Measurements from ENCODE around the gene EML2. TPM values are rescaled to one million over a fixed set of nuclear protein-coding genes. Genes with fewer than 3 reads are reported as not detected.

EML2 gene
- total RNA-seq, 3 donors from 2014 or later (not counting 1 experiment from before 2014, with no cell fraction given), result 112 to 136 (median 117) TPM

- Histone ChIP-seq H3K9me3 (ENCODE audit: control insufficient read depth, insufficient read depth, low read length) (no peaks in the 10 kb centered on the region), H3K27me3 (ENCODE audit: control insufficient read depth, insufficient read depth, low read length) (peaks cover 47% of the 10 kb centered on the region), H3K4me3 (ENCODE audit: low read length) (no peak overlapping the region), H3K4me1 (ENCODE audit: control insufficient read depth, insufficient read depth, low read length) (peaks cover 16% of the 10 kb centered on the region), H3K27ac (ENCODE audit: low read length) (no peak overlapping the region), H3K36me3 (ENCODE audit: control insufficient read depth, insufficient read depth, low read length) (no peaks in the 10 kb centered on the region)
- Mint-ChIP-seq H3K9me3 (no peaks in the 10 kb centered on the region), H3K4me1 (peaks cover 25 to 36% of the 10 kb centered on the region in 2 donors), H3K27me3 (ENCODE audit: low read depth in 2 of 2) (peaks cover 73 to 84% of the 10 kb centered on the region in 2 donors), H3K4me3 (no peak overlapping the region), H3K36me3 (no peaks in the 10 kb centered on the region), H3K27ac (peak overlapping the region in 1 of 2 donors; percentile 16)
- ATAC-seq (no peak), DNase-seq (no peak)
- 6% methylated on average over 13 of the region's 13 CpGs for WGBS (ENCODE audit: insufficient coverage)
- intact Hi-C loops (cut with micrococcal nuclease), result no loop called here
- TF ChIP-seq, protein P1, sequence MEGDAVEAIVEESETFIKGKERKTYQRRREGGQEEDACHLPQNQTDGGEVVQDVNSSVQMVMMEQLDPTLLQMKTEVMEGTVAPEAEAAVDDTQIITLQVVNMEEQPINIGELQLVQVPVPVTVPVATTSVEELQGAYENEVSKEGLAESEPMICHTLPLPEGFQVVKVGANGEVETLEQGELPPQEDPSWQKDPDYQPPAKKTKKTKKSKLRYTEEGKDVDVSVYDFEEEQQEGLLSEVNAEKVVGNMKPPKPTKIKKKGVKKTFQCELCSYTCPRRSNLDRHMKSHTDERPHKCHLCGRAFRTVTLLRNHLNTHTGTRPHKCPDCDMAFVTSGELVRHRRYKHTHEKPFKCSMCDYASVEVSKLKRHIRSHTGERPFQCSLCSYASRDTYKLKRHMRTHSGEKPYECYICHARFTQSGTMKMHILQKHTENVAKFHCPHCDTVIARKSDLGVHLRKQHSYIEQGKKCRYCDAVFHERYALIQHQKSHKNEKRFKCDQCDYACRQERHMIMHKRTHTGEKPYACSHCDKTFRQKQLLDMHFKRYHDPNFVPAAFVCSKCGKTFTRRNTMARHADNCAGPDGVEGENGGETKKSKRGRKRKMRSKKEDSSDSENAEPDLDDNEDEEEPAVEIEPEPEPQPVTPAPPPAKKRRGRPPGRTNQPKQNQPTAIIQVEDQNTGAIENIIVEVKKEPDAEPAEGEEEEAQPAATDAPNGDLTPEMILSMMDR (IDR thresholded peaks at IDR 0.05), result no peak
Measured at GRCh38 chr19:45599286-45599685, 39.9 kb downstream of the EML2 start.

DNA sequence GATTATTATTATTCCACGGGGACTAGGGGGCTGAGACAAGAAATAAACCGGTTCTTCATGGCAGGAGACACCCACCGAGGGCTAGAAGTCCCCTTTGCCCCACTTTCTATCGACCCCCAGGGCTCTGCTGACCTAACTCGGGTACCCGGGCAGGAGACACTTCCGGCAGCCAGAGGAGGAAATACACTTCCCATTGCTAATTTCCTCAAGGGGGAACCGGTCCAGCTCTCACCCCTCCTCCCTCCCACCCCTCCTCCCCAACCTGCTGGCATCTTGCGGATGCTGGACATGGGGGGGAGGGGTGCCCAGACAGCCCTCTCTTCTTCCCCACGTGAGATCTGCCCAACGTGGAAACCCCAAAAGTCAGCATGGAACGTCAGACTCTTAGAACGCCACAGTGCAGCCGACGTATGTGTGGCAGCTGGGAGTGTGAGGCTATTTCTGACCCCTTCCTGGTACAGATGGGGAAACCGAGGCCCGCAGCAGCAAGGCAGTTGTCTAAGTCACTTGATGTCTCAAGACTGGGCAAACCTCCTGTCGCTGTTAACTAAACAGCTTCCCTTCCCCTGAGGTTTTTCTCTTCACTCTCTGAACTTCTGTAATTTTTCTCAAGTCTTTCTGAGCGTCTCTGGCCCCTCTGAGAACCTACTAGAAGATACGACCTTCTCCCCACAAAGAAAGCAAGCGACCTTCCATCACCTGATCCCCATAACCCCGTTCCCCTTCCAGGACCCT is 40.8 kb downstream of the EML2 start:
- H3K27ac Mint-ChIP-seq, result peak overlapping the region in 1 of 2 donors; percentile 63
- Histone ChIP-seq H3K9me3 (ENCODE audit: control insufficient read depth, insufficient read depth, low read length) (no peaks in the 10 kb centered on the region), H3K27ac (ENCODE audit: low read length) (no peak overlapping the region), H3K4me1 (ENCODE audit: control insufficient read depth, insufficient read depth, low read length) (peaks cover 16% of the 10 kb centered on the region), H3K36me3 (ENCODE audit: control insufficient read depth, insufficient read depth, low read length) (no peaks in the 10 kb centered on the region), H3K4me3 (ENCODE audit: low read length) (no peak overlapping the region), H3K27me3 (ENCODE audit: control insufficient read depth, insufficient read depth, low read length) (peaks cover 47% of the 10 kb centered on the region)
- intact Hi-C loops (cut with micrococcal nuclease), result no loop called here
- H3K4me1 Mint-ChIP-seq, result peaks cover 25 to 36% of the 10 kb centered on the region in 2 donors
- DNase-seq (peak in 1 of 2 donors; percentile 38), ATAC-seq (peak in 2 of 3 donors; percentile 66 to 72)
- peaks cover 75 to 82% of the 10 kb centered on the region in 2 donors for H3K27me3 Mint-ChIP-seq (ENCODE audit: low read depth in 2 of 2)
- no peaks in the 10 kb centered on the region for H3K9me3 Mint-ChIP-seq
- no peaks in the 10 kb centered on the region for H3K36me3 Mint-ChIP-seq
- TF ChIP-seq, protein P1 (IDR thresholded peaks at IDR 0.05), result no peak
- no peak overlapping the region for H3K4me3 Mint-ChIP-seq
- WGBS (ENCODE audit: insufficient coverage), result under 1% methylated on average over 20 of the region's 22 CpGs

GRCh38 chr19:45597425-45598111 is 41.6 kb downstream of the EML2 start:
- peaks cover 70 to 73% of the 10 kb centered on the region in 2 donors for H3K27me3 Mint-ChIP-seq (ENCODE audit: low read depth in 2 of 2)
- TF ChIP-seq, protein P1 (IDR thresholded peaks at IDR 0.05), result no peak
- Histone ChIP-seq H3K27ac (ENCODE audit: low read length) (no peak overlapping the region), H3K4me3 (ENCODE audit: low read length) (no peak overlapping the region), H3K36me3 (ENCODE audit: control insufficient read depth, insufficient read depth, low read length) (no peaks in the 10 kb centered on the region), H3K4me1 (ENCODE audit: control insufficient read depth, insufficient read depth, low read length) (peaks cover 16% of the 10 kb centered on the region), H3K9me3 (ENCODE audit: control insufficient read depth, insufficient read depth, low read length) (no peaks in the 10 kb centered on the region), H3K27me3 (ENCODE audit: control insufficient read depth, insufficient read depth, low read length) (peaks cover 45% of the 10 kb centered on the region)
- no peak overlapping the region for H3K4me3 Mint-ChIP-seq
- ATAC-seq (no peak), DNase-seq (no peak)
- H3K36me3 Mint-ChIP-seq, result no peaks in the 10 kb centered on the region
- H3K4me1 Mint-ChIP-seq, result peaks cover 23 to 36% of the 10 kb centered on the region in 2 donors
- no peaks in the 10 kb centered on the region for H3K9me3 Mint-ChIP-seq
- WGBS (ENCODE audit: insufficient coverage), result 32% methylated on average over 3 of the region's 5 CpGs
- intact Hi-C loops (cut with micrococcal nuclease), result no loop called here
- peak overlapping the region in 1 of 2 donors; percentile 63 for H3K27ac Mint-ChIP-seq

Data from natural killer cell (primary cell).